RWPE2 (cell line): ENCODE results near the gene PIP5K1B.

Experiments
- ATAC-seq: fragments of 200-7000 bp; cut with Tn5 transposase; 3 replicates; pipeline ENCODE4 v1.9.1; 2021; ENCODE audit warnings: low read depth
- DNase-seq: peaks from one replicate; pipeline ENCODE4 v3.0.0-alpha.2; 2020; ENCODE audit warnings: low spot score
- H3K27ac ChIP-seq: fragments of 450-650 bp; 2 replicates; pipeline ENCODE4 v1.5.1; 2017; ENCODE audit warnings: mild to moderate bottlenecking; ENCODE audit not compliant: poor library complexity, severe bottlenecking
- H3K27me3 ChIP-seq: fragments of 250-450 bp; sonication (Bioruptor Pico); 2 replicates; pipeline ENCODE4 v1.5.1; 2021; ENCODE audit warnings: mild to moderate bottlenecking, moderate library complexity; ENCODE audit not compliant: insufficient read depth, poor library complexity, severe bottlenecking
- H3K36me3 ChIP-seq: fragments of 250-450 bp; sonication (Bioruptor Pico); 2 replicates; pipeline ENCODE4 v1.5.1; 2020; ENCODE audit warnings: low read depth, mild to moderate bottlenecking, moderate library complexity
- H3K4me1 ChIP-seq: fragments of 250-450 bp; sonication (Bioruptor Pico); 2 replicates; pipeline ENCODE4 v1.5.1; 2021; ENCODE audit warnings: mild to moderate bottlenecking, moderate library complexity; ENCODE audit not compliant: insufficient read depth, poor library complexity, severe bottlenecking
- H3K4me3 ChIP-seq: fragments of 250-450 bp; sonication (Bioruptor Pico); 2 replicates; pipeline ENCODE4 v1.5.1; 2021; ENCODE audit warnings: mild to moderate bottlenecking, moderate library complexity; ENCODE audit not compliant: severe bottlenecking
- H3K9me3 ChIP-seq: fragments of 250-450 bp; sonication (Bioruptor Pico); 2 replicates; pipeline ENCODE4 v1.5.1; 2021; ENCODE audit warnings: mild to moderate bottlenecking, moderate library complexity; ENCODE audit not compliant: severe bottlenecking
- TF ChIP-seq, protein P1 (sequence below): fragments of 450-650 bp; IDR thresholded peaks from one replicate; pipeline ENCODE4 v1.5.1; 2017; ENCODE audit warnings: mild to moderate bottlenecking, moderate library complexity; ENCODE audit not compliant: poor library complexity, severe bottlenecking

Gene PIP5K1B

DNA sequence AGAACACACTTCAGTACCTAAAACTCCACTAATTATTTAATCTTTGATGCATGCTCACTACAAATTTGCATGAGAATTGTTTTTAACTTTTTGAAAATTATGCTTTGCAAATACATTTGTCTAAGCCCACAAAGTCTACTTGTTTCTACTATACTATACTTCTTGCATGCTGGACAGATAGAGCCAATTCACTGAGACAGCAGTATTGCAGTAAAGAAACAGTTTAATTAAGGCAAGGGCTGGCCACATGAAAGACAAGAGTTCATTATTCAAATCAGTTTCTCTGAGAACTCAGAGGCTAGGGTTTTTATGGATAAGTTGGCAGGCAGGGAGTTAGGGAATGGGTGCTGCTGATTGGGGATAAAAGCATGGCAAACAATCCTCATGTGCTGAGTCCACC is 324.5 kb downstream of the PIP5K1B start:
- Histone ChIP-seq H3K4me1 (no peaks in the 10 kb centered on the region), H3K4me3 (no peak overlapping the region), H3K9me3 (no peaks in the 10 kb centered on the region), H3K27ac (no peak overlapping the region), H3K27me3 (no peaks in the 10 kb centered on the region), H3K36me3 (no peaks in the 10 kb centered on the region)
- DNase-seq: no peak
- no peak for ATAC-seq
- TF ChIP-seq, protein P1, sequence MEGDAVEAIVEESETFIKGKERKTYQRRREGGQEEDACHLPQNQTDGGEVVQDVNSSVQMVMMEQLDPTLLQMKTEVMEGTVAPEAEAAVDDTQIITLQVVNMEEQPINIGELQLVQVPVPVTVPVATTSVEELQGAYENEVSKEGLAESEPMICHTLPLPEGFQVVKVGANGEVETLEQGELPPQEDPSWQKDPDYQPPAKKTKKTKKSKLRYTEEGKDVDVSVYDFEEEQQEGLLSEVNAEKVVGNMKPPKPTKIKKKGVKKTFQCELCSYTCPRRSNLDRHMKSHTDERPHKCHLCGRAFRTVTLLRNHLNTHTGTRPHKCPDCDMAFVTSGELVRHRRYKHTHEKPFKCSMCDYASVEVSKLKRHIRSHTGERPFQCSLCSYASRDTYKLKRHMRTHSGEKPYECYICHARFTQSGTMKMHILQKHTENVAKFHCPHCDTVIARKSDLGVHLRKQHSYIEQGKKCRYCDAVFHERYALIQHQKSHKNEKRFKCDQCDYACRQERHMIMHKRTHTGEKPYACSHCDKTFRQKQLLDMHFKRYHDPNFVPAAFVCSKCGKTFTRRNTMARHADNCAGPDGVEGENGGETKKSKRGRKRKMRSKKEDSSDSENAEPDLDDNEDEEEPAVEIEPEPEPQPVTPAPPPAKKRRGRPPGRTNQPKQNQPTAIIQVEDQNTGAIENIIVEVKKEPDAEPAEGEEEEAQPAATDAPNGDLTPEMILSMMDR: no peak

DNA sequence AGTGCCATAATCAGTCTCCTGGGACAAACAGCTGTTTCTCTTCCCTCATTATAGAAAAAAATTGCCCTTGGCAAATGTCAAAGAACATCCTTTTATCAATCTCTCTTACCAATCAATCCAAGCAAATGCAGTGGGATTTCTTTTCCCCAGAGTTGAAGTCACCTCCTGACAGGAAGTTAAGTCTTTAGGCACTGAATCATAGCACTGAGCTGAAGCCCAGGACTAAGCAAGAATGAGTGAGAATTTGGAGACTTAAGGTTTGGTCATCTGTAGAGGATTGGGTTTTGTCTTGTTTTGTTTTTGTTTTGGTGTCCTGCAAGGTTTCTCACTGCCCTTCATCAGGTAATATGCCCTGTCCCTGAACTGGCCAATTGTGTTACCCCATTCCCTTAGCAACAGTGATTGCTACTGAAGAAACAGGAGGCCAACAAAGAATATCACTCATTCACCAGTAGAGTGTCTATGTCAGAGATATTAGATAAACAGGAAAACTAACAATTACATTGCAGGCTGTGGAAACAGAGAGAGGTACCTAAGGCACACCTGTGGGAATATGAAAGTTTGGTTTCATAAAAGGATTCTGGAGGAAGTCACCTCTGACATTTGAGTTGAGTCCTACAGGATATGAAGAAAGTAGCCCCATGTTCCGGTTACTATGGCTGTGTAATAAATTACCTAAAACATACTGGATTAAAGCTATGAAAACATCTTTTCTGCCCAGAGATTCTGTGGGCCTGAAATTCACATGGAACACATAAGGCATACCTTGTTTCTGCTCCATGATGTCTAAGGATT is 326.0 kb downstream of the PIP5K1B start:
- Histone ChIP-seq H3K4me3 (no peak overlapping the region), H3K27ac (no peak overlapping the region), H3K9me3 (no peaks in the 10 kb centered on the region), H3K27me3 (no peaks in the 10 kb centered on the region), H3K36me3 (no peaks in the 10 kb centered on the region), H3K4me1 (no peaks in the 10 kb centered on the region)
- TF ChIP-seq, protein P1: no peak
- no peak for DNase-seq
- ATAC-seq: no peak

GRCh38 chr9:69034071-69034470 is 329.0 kb downstream of the PIP5K1B start:
- Histone ChIP-seq H3K36me3 (no peaks in the 10 kb centered on the region), H3K4me1 (no peaks in the 10 kb centered on the region), H3K27me3 (no peaks in the 10 kb centered on the region), H3K9me3 (no peaks in the 10 kb centered on the region), H3K4me3 (no peak overlapping the region), H3K27ac (no peak overlapping the region)
- no peak for DNase-seq
- ATAC-seq: no peak
- TF ChIP-seq, protein P1: no peak

DNA sequence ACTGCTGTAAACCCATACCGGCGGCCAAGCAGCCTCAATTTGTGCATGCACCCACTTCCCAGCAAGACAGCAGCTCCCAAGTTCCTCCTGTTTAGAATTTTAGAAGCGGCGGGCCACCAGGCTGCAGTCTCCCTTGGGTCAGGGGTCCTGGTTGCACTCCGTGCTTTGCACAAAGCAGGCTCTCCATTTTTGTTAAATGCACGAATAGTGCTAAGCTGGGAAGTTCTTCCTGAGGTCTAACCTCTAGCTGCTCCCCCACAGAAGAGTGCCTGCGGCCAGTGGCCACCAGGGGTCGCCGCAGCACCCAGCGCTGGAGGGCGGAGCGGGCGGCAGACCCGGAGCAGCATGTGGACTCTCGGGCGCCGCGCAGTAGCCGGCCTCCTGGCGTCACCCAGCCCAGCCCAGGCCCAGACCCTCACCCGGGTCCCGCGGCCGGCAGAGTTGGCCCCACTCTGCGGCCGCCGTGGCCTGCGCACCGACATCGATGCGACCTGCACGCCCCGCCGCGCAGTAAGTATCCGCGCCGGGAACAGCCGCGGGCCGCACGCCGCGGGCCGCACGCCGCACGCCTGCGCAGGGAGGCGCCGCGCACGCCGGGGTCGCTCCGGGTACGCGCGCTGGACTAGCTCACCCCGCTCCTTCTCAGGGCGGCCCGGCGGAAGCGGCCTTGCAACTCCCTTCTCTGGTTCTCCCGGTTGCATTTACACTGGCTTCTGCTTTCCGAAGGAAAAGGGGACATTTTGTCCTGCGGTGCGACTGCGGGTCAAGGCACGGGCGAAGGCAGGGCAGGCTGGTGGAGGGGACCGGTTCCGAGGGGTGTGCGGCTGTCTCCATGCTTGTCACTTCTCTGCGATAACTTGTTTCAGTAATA is 330.6 kb downstream of the PIP5K1B start, which contains the start of gene FXN:
FXN (plus strand) TSS at position 315 of the 871 bp plus-strand sequence; CDS start at position 346, 31 bp downstream.
- DNase-seq (no peak), ATAC-seq (peak; percentile 93)
- TF ChIP-seq, protein P1: peak; percentile 99
- H3K27ac ChIP-seq: peak within 1 kb of the TSS; percentile 39
- H3K4me3 ChIP-seq: peak within 1 kb of the TSS; percentile 89
- no peaks in the 10 kb centered on the region for H3K9me3 ChIP-seq
- no peaks in the 10 kb centered on the region for H3K27me3 ChIP-seq
- no peaks in the 10 kb centered on the region for H3K36me3 ChIP-seq
- no peaks in the 10 kb centered on the region for H3K4me1 ChIP-seq
